Regular cardiac myocyte (primary cell): ENCODE data around the gene AUTS2. TPM values are rescaled to one million over a fixed set of nuclear protein-coding genes. Genes with fewer than 3 reads are reported as not detected.

Source experiments
- total RNA-seq: library from RNA; depleted of rRNA; stranded (reverse); fragments of >200 nt; gene quantifications from 2 replicates; pipeline ENCODE4 v1.2.3, GENCODE V29; 2014

Gene AUTS2
- 0.96 and 2.5 TPM in 2 replicates for total RNA-seq

DNA sequence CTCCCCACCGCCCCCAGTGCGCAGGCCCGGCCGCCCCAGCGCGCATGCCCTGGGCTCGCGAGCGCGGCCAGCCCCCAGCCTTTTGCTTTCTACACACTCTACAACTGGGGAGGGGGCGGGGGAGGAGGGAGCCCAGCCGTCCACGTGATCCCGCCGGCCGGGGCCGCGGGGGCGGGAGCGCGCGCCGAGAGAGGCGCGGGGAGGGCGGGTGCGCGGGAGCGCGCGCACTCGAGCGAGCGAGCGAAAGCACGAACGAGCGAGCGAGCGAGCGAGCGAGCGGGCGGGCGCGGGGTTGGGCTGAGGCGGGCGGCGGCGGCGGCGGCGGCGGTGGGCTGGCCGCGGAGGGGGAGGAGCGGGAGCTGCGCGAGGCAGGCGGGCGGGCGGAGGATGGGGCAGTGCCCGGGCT, at the start of gene AUTS2:
Gene AUTS2 (plus strand): TSS at position 395 of the 406 bp plus-strand sequence. CDS start 1,179 bp downstream, outside the sequence.

